ENCODE measurements around the gene RSBN1L. TPM values are rescaled to one million over a fixed set of nuclear protein-coding genes. Genes with fewer than 3 reads are reported as not detected.

The RSBN1L gene
- polyA plus RNA-seq, 1 of the 3 experiments (the other 2 are of a cell fraction) = 6.5 TPM

- TF ChIP-seq RFX5 (IDR thresholded peaks at IDR 0.05; ENCODE audit: low read length) = no peak
- TF ChIP-seq ELF1 (IDR thresholded peaks at IDR 0.05) = no peak
- TF ChIP-seq CTCF (IDR thresholded peaks at IDR 0.05) = no peak
- no peak for TF ChIP-seq POLR2AphosphoS5 (IDR thresholded peaks at IDR 0.05; ENCODE audit: low read depth, low read length)
Observed at GRCh38 chr7:77648742-77649338, 47.4 kb upstream of the RSBN1L start (continued).

GRCh38 chr7:77649716-77650349 is 46.4 kb upstream of the RSBN1L start:
- H2AFZ ChIP-seq (ENCODE audit: low read depth) = no peak overlapping the region
- 53% methylated on average over 4 of the region's 4 CpGs for WGBS (ENCODE audit: low lambda C conversion rate)
- no peaks in the 10 kb centered on the region for H3K9me2 ChIP-seq
- no peak for TF ChIP-seq SIN3A (IDR thresholded peaks at IDR 0.05; ENCODE audit: borderline replicate concordance, low read depth, low read length)
- no peak for TF ChIP-seq RXRA (IDR thresholded peaks at IDR 0.05; ENCODE audit: borderline replicate concordance, low read depth)
- TF ChIP-seq FOSL2 (IDR thresholded peaks at IDR 0.05; ENCODE audit: borderline replicate concordance, low read depth) = peak; percentile 61
- TF ChIP-seq POLR2AphosphoS5 (IDR thresholded peaks at IDR 0.05; ENCODE audit: low read depth, low read length) = peak; percentile 47; the same call in 1 of the 2 replicates
- TF ChIP-seq NFIC (IDR thresholded peaks at IDR 0.05; ENCODE audit: borderline replicate concordance) = peak; percentile 39; the same call in 1 of the 2 replicates
- TF ChIP-seq TEAD4 (IDR thresholded peaks at IDR 0.05; ENCODE audit: borderline replicate concordance, insufficient read depth) = 0 out of 2 replicates have a peak, but pooled peaks have one; percentile 74
- TF ChIP-seq EP300 (IDR thresholded peaks at IDR 0.05; ENCODE audit: borderline replicate concordance in 1 of 2, low read depth in 1 of 2, low read length in 1 of 2) = peak in 1 of 2 experiments; percentile 54; a peak in 1 of 4 replicates
- no peak for TF ChIP-seq RAD21 (IDR thresholded peaks at IDR 0.05; ENCODE audit: low read length)
- TF ChIP-seq USF1 (IDR thresholded peaks at IDR 0.05; ENCODE audit: borderline replicate concordance, low read depth) = 0 out of 2 replicates have a peak, but pooled peaks have one; percentile 18
- peak; percentile 52; the same call in 1 of the 2 replicates for TF ChIP-seq TCF12 (IDR thresholded peaks at IDR 0.05)
- TF ChIP-seq RCOR1 (IDR thresholded peaks at IDR 0.05; ENCODE audit: low read length) = no peak
- no peak for TF ChIP-seq ELF1 (IDR thresholded peaks at IDR 0.05)
- peak; percentile 51; the same call in 1 of the 2 replicates for TF ChIP-seq JUND (IDR thresholded peaks at IDR 0.05)
- TF ChIP-seq MXI1 (IDR thresholded peaks at IDR 0.05; ENCODE audit: low read depth, low read length) = no peak
- TF ChIP-seq MAX (IDR thresholded peaks at IDR 0.05; ENCODE audit: low read depth) = 0 out of 2 replicates have a peak, but pooled peaks have one; percentile 18
- ChIA-PET POLR2A (interaction anchor here (0.7 kb wide), 1 partner anchor 264 kb away, joined by 4 read pairs; no protein-coding TSS in a partner anchor), CTCF (interaction anchor here (0.6 to 15.2 kb wide), 11 partner anchors 10 to 252 kb away, joined by 3 to 392 read pairs (median 15); partner anchors contain the start of gene RSBN1L)
- peak overlapping the region in 1 of 2 experiments; percentile 36; a peak in 2 of 4 replicates for H3K27ac ChIP-seq (ENCODE audit: low read depth in 2 of 2, low read length in 1 of 2)
- DNase-seq = no peak
- H3F3A ChIP-seq (replicated peaks; ENCODE audit: insufficient read depth) = peaks cover 35% of the 10 kb centered on the region
- H3K9ac ChIP-seq = no peak overlapping the region
- H3K4me3 ChIP-seq (ENCODE audit: low read depth in 2 of 2, low read length in 1 of 2) = no peak overlapping the region
- H3K4me2 ChIP-seq = peak overlapping the region; percentile 9; the same call in 1 of the 2 replicates
- H3K9me3 ChIP-seq = no peaks in the 10 kb centered on the region
- peaks cover 0 to 7% of the 10 kb centered on the region in 2 experiments; a peak in 1 of 4 replicates for H3K4me1 ChIP-seq (ENCODE audit: control insufficient read depth in 1 of 2, insufficient read depth in 2 of 2, low read depth in 1 of 2, low read length in 1 of 2)
- peaks cover 3 to 47% of the 10 kb centered on the region in 2 experiments for H3K36me3 ChIP-seq (replicated peaks in 1 of 2; ENCODE audit: control insufficient read depth in 1 of 2, insufficient read depth in 2 of 2, low read length in 1 of 2)
- H4K20me1 ChIP-seq (ENCODE audit: insufficient read depth) = no peaks in the 10 kb centered on the region
- H3K79me2 ChIP-seq (ENCODE audit: insufficient read depth) = peaks cover 3% of the 10 kb centered on the region; the same call in 1 of the 2 replicates
- no peaks in the 10 kb centered on the region for H3K27me3 ChIP-seq (ENCODE audit: insufficient read depth)
